HK-2 (cell line): ENCODE results near the gene SVEP1.
A peak's percentile ranks its signal among the peaks of the same experiment; 100 is the strongest.
"Not testable (repeated sequence)": the region's sequence is repeated elsewhere in the genome, so short reads cannot be mapped to it uniquely, and the experiment has no call there.

Source experiments
- DNase-seq: peaks from one replicate; pipeline ENCODE4 v3.0.0-alpha.2; 2018; ENCODE audit not compliant: unreplicated experiment

SVEP1 gene

GRCh38 chr9:110579034-110579861 is at the start of gene SVEP1:
Gene SVEP1, minus strand, starts transcription at chr9:110579741. Its CDS starts 198 bp downstream, at chr9:110579543.
- peak; percentile 25 for DNase-seq

- no peak for DNase-seq
These were observed 46.7 kb upstream of the SVEP1 start for GRCh38 chr9:110626101-110626829.

GRCh38 chr9:110623462-110624025 is 44.0 kb upstream of the SVEP1 start:
- peak; percentile 16 for DNase-seq

- no peak for DNase-seq
These were observed 42.8 kb upstream of the SVEP1 start for GRCh38 chr9:110622368-110622767.

GRCh38 chr9:110620726-110621125 is 41.2 kb upstream of the SVEP1 start:
- no peak for DNase-seq

GRCh38 chr9:110619831-110620230 is 40.3 kb upstream of the SVEP1 start:
- DNase-seq = no peak

- no peak for DNase-seq
These were observed 36.0 kb upstream of the SVEP1 start for GRCh38 chr9:110615498-110615897.

GRCh38 chr9:110614576-110614975 is 35.0 kb upstream of the SVEP1 start:
- not testable (repeated sequence) for DNase-seq

- DNase-seq = no peak
These were observed 26.7 kb upstream of the SVEP1 start for GRCh38 chr9:110606179-110606790.

GRCh38 chr9:110605565-110605964 is 26.0 kb upstream of the SVEP1 start:
- no peak for DNase-seq

- DNase-seq = no peak
These were observed 24.6 kb upstream of the SVEP1 start for GRCh38 chr9:110604171-110604601.

GRCh38 chr9:110602281-110602680 is 22.7 kb upstream of the SVEP1 start:
- peak; percentile 16 for DNase-seq

GRCh38 chr9:110601098-110601497 is 21.6 kb upstream of the SVEP1 start:
- no peak for DNase-seq

GRCh38 chr9:110599468-110599867 is 19.9 kb upstream of the SVEP1 start:
- DNase-seq = no peak

GRCh38 chr9:110592044-110592830 is 12.7 kb upstream of the SVEP1 start:
- DNase-seq = no peak

GRCh38 chr9:110591526-110591925 is 12.0 kb upstream of the SVEP1 start:
- no peak for DNase-seq

- DNase-seq = no peak
These were observed 11.3 kb upstream of the SVEP1 start for GRCh38 chr9:110590816-110591215.

GRCh38 chr9:110588296-110588695 is 8.8 kb upstream of the SVEP1 start:
- no peak for DNase-seq

- DNase-seq = no peak
These were observed 3.7 kb upstream of the SVEP1 start for GRCh38 chr9:110583237-110583636.

GRCh38 chr9:110582156-110582555 is 2.6 kb upstream of the SVEP1 start:
- DNase-seq = no peak

- no peak for DNase-seq
These were observed 1.3 kb upstream of the SVEP1 start for GRCh38 chr9:110580850-110581249.

- no peak for DNase-seq
These were observed 300 bp upstream of the SVEP1 start for GRCh38 chr9:110579862-110580219.
